CD4-positive, alpha-beta T cell treated with Interleukin-10 for 1 hour (primary cell): Measurements from ENCODE around the gene LGALS12.

Experiments used
- DNase-seq: peaks from one replicate; pipeline ENCODE4 v3.0.0-alpha.2; 2020

LGALS12 gene

DNA sequence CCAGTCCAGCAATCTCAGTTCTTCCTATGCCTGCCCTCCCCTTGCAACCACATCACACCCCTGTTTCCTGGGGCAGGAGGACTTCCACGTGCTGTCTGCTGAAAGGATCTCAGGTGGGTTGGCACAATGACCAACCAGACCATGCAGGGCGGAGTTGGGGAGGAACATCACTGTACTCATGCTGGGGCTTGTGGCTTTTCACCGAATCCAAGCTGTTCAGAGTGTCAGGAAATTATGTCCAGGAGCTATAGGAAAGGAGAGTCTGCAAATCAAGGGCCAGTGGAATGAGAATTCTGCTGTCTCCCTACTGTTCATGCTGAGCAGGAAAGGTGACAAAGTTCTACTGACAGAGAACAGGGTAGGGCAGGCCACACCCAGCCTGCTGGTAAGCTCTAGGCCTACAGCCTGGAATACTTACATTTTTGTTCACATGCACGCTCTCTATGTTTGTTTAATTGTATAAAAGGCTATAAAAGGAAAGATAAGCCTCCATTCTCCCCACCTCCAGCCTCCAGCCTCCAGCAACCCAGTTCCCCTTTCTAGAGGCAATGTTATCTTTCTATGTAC, 59.0 kb downstream of the LGALS12 start:
- no peak for DNase-seq
